ENCODE data around the gene IPO4. TPM values are rescaled to one million over a fixed set of nuclear protein-coding genes. Genes with fewer than 3 reads are reported as not detected.

The IPO4 gene
- total and polyA plus RNA-seq, 2 of the 13 experiments (the other 11 are each of a cell fraction or from before 2014, with no cell fraction given) = 39.0 to 179 TPM

GRCh38 chr14:24136684-24137528 is 51.7 kb downstream of the IPO4 start (continued):
- TF ChIP-seq ZNF605 (CRISPR knock-in tag; IDR thresholded peaks at IDR 0.05) (no peak; the same call in 1 of the 2 replicates), FOXC1 (CRISPR knock-in tag; IDR thresholded peaks at IDR 0.05; ENCODE audit: borderline replicate concordance) (no peak), DNMT1 (CRISPR knock-in tag; IDR thresholded peaks at IDR 0.05) (no peak; the same call in 1 of the 2 replicates), ZNF20 (CRISPR knock-in tag; IDR thresholded peaks at IDR 0.05) (no peak), ZNF598 (CRISPR knock-in tag; IDR thresholded peaks at IDR 0.05; ENCODE audit: borderline replicate concordance) (no peak), MIXL1 (CRISPR knock-in tag; IDR thresholded peaks at IDR 0.05) (no peak), ZBTB21 (CRISPR knock-in tag; IDR thresholded peaks at IDR 0.05) (0 out of 2 replicates have a peak, but pooled peaks have one; percentile 14), POLR2G (IDR thresholded peaks at IDR 0.05; ENCODE audit: low read depth, low read length) (peak; percentile 12), JDP2 (CRISPR knock-in tag; IDR thresholded peaks at IDR 0.05; ENCODE audit: borderline replicate concordance) (no peak), SKI (IDR thresholded peaks at IDR 0.05; ENCODE audit: partially characterized antibody) (no peak), ZSCAN30 (CRISPR knock-in tag; IDR thresholded peaks at IDR 0.05) (no peak), GRHL1 (CRISPR knock-in tag; conservative IDR thresholded peaks at IDR 0.05) (no peak), MEF2D (CRISPR knock-in tag; IDR thresholded peaks at IDR 0.05) (no peak), ZNF407 (CRISPR knock-in tag; IDR thresholded peaks at IDR 0.05; ENCODE audit: not compliant biosample characterization) (peak; percentile 16)
- TF ChIP-seq, protein P1, sequence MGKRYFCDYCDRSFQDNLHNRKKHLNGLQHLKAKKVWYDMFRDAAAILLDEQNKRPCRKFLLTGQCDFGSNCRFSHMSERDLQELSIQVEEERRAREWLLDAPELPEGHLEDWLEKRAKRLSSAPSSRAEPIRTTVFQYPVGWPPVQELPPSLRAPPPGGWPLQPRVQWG (CRISPR knock-in tag; IDR thresholded peaks at IDR 0.05; ENCODE audit: borderline replicate concordance, low read depth) = no peak
- TF ChIP-seq, protein P2, sequence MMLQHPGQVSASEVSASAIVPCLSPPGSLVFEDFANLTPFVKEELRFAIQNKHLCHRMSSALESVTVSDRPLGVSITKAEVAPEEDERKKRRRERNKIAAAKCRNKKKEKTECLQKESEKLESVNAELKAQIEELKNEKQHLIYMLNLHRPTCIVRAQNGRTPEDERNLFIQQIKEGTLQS (CRISPR knock-in tag; IDR thresholded peaks at IDR 0.05) = 0 out of 2 replicates have a peak, but pooled peaks have one; percentile 6
- TF ChIP-seq, protein P3, sequence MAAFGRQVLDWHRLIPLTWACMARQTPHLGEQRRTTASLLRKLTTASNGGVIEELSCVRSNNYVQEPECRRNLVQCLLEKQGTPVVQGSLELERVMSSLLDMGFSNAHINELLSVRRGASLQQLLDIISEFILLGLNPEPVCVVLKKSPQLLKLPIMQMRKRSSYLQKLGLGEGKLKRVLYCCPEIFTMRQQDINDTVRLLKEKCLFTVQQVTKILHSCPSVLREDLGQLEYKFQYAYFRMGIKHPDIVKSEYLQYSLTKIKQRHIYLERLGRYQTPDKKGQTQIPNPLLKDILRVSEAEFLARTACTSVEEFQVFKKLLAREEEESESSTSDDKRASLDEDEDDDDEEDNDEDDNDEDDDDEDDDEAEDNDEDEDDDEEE (CRISPR knock-in tag; IDR thresholded peaks at IDR 0.05) = no peak

All from HepG2 (cell line).